HCT116 (cell line): ENCODE results near the gene LIPE. TPM values are rescaled to one million over a fixed set of nuclear protein-coding genes. Genes with fewer than 3 reads are reported as not detected.

ENCODE experiments used
- ATAC-seq: fragments of 200-7000 bp; cut with Tn5 transposase; 2 replicates; pipeline ENCODE4 v1.9.1; 2020; ENCODE audit warnings: mild to moderate bottlenecking, moderate library complexity
- BruUV-seq: library from RNA; stranded (reverse); fragments of 400-500 nt; replicated peaks from 2 replicates; lab custom pipeline; 2021; lab: Mats Ljungman, UMichigan
- CTCF ChIA-PET: fragments of 300-600 bp; sonication (Branson Sonifier 250); formaldehyde crosslinking; loops from one replicate; lab custom pipeline; 2021; ENCODE audit warnings: antibody characterized with exemption; lab: Charles Lee
- POLR2A ChIA-PET: fragments of 300-600, 350-600 bp; sonication (Branson Sonifier 250); formaldehyde crosslinking; loops from one replicate; lab custom pipeline; 2021; ENCODE audit warnings: antibody characterized with exemption; lab: Charles Lee
- RAD21 ChIA-PET, 2 experiments: fragments of 300-600 bp; sonication (Branson Sonifier 250); formaldehyde crosslinking; loops; one replicate each; lab custom pipeline; 2023; ENCODE audit warnings: low total read pairs in 2 of 2; ENCODE audit not compliant: uncharacterized antibody in 2 of 2, unreplicated experiment in 2 of 2, low non-redundant PET in 1 of 2; lab: Charles Lee
- DNase-seq: peaks from one replicate; pipeline ENCODE4 v3.0.0-alpha.2; 2010; ENCODE audit warnings: low read depth, low spot score
- H2AFZ ChIP-seq: fragments of 200-600 bp; shearing (Covaris generic), sonication (generic); 2 replicates; pipeline ENCODE4 v1.6.1; 2017; ENCODE audit warnings: low read depth, mixed run types, mixed read lengths, antibody characterized with exemption, low read length; ENCODE audit not compliant: poor library complexity, severe bottlenecking
- H3K27ac ChIP-seq: 2 replicates; pipeline ENCODE4 v1.5.1; 2012; ENCODE audit warnings: low read depth, low read length
- H3K27me3 ChIP-seq: fragments of 200-600 bp; sonication (generic); 2 replicates; pipeline ENCODE4 v1.6.1; 2016; ENCODE audit warnings: mixed run types, low read length, mixed read lengths; ENCODE audit not compliant: insufficient read depth
- H3K36me3 ChIP-seq, 2 experiments: fragments of 200-500 bp in 1 of 2; fragments of 200-600 bp in 1 of 2; sonication (Bioruptor generic) in 1 of 2; sonication (generic) in 1 of 2; 2 replicates each; pipeline versions ENCODE4 v1.5.1 to v1.6.1; 2014 to 2016; ENCODE audit warnings: low read length in 2 of 2, inconsistent platforms in 1 of 2, mixed read lengths in 1 of 2, mixed run types in 1 of 2; ENCODE audit not compliant: insufficient read depth in 2 of 2, control insufficient read depth in 1 of 2
- H3K4me1 ChIP-seq, 2 experiments: fragments of 200-600 bp in 1 of 2; sonication (generic) in 1 of 2; 2 replicates each; pipeline versions ENCODE4 v1.5.1 to v1.6.1; 2012 to 2017; ENCODE audit warnings: low read length in 2 of 2, inconsistent platforms in 1 of 2, mild to moderate bottlenecking in 1 of 2, mixed read lengths in 1 of 2, mixed run types in 1 of 2, moderate library complexity in 1 of 2; ENCODE audit not compliant: insufficient read depth in 2 of 2, control insufficient read depth in 1 of 2
- H3K4me2 ChIP-seq: fragments of 200-600 bp; sonication (generic); 2 replicates; pipeline ENCODE4 v1.6.1; 2017; ENCODE audit warnings: mixed run types, low read length, mixed read lengths
- H3K4me3 ChIP-seq, 2 experiments: fragments of 200-600 bp in 1 of 2; sonication (generic) in 1 of 2; replicated peaks in 1 of 2; 2 replicates each; pipeline ENCODE4 v1.5.1; 2011 to 2016; ENCODE audit warnings: low read length in 2 of 2, control low read depth in 1 of 2, low read depth in 1 of 2, mild to moderate bottlenecking in 1 of 2, mixed read lengths in 1 of 2, mixed run types in 1 of 2
- H3K79me2 ChIP-seq: fragments of 200-600 bp; sonication (generic); 2 replicates; pipeline ENCODE4 v1.6.1; 2017; ENCODE audit warnings: mild to moderate bottlenecking, mixed run types, low read length, moderate library complexity, mixed read lengths; ENCODE audit not compliant: insufficient read depth
- H3K9ac ChIP-seq: fragments of 200-600 bp; sonication (generic); 2 replicates; pipeline ENCODE4 v1.6.1; 2016; ENCODE audit warnings: low read length, mixed read lengths
- H3K9me2 ChIP-seq: fragments of 200-600 bp; sonication (generic), shearing (Covaris generic); 2 replicates; pipeline ENCODE4 v1.6.1; 2017; ENCODE audit warnings: mixed run types, mild to moderate bottlenecking, moderate library complexity; ENCODE audit not compliant: insufficient read depth
- H3K9me3 ChIP-seq, 2 experiments: fragments of 200-500 bp in 1 of 2; fragments of 200-600 bp in 1 of 2; sonication (Bioruptor generic) in 1 of 2; sonication (generic) in 1 of 2; 2 replicates each; pipeline ENCODE4 v1.6.1; 2014 to 2017; ENCODE audit warnings: low read length in 2 of 2, mixed read lengths in 2 of 2, inconsistent platforms in 1 of 2, low read depth in 1 of 2, mild to moderate bottlenecking in 1 of 2, mixed run types in 1 of 2, moderate library complexity in 1 of 2; ENCODE audit not compliant: control insufficient read depth in 1 of 2, insufficient read depth in 1 of 2
- H4K20me1 ChIP-seq: fragments of 200-600 bp; sonication (generic), shearing (Covaris generic); 2 replicates; pipeline ENCODE4 v1.6.1; 2017; ENCODE audit warnings: mixed run types, mild to moderate bottlenecking, moderate library complexity; ENCODE audit not compliant: insufficient read depth
- ATF3 ChIP-seq: IDR thresholded peaks from 2 replicates; pipeline ENCODE4 v1.6.1; 2012
- CTCF ChIP-seq, 3 experiments: fragments of 200-600 bp in 1 of 3; sonication (generic) in 1 of 3; IDR thresholded peaks in 2 of 3; conservative IDR thresholded peaks in 1 of 3; 2 replicates each; pipeline ENCODE4 v1.5.1; 2012 to 2017; ENCODE audit warnings: low read depth in 2 of 3, low read length in 2 of 3, antibody characterized with exemption in 1 of 3, borderline replicate concordance in 1 of 3, control low read depth in 1 of 3, mild to moderate bottlenecking in 1 of 3, mixed read lengths in 1 of 3, mixed run types in 1 of 3, moderate library complexity in 1 of 3; ENCODE audit not compliant: insufficient read depth in 1 of 3
- EGR1 ChIP-seq: IDR thresholded peaks from 2 replicates; pipeline ENCODE4 v1.6.1; 2012; ENCODE audit warnings: low read depth
- FOSL1 ChIP-seq: IDR thresholded peaks from 2 replicates; pipeline ENCODE4 v1.6.1; 2012; ENCODE audit warnings: low read depth
- MAX ChIP-seq: IDR thresholded peaks from 2 replicates; pipeline ENCODE4 v1.6.1; 2012
- SP1 ChIP-seq: IDR thresholded peaks from 2 replicates; pipeline ENCODE4 v1.6.1; 2012; ENCODE audit warnings: low read depth
- SRF ChIP-seq: IDR thresholded peaks from 2 replicates; pipeline ENCODE4 v1.6.1; 2012; ENCODE audit warnings: low read depth
- ZFX ChIP-seq: fragments of 450-650 bp; IDR thresholded peaks from 2 replicates; pipeline ENCODE4 v1.6.1; 2017
- ZNF274 ChIP-seq: fragments of 200-500 bp; sonication (Bioruptor generic); IDR thresholded peaks from 2 replicates; pipeline ENCODE4 v1.6.1; 2014; ENCODE audit warnings: mild to moderate bottlenecking, low read depth, low read length, inconsistent platforms
- intact Hi-C: fragments of 100-400 bp; cut with micrococcal nuclease; formaldehyde crosslinking; loops from 2 replicates; pipeline ENCODE4 v1.10.0; 2022
- total RNA-seq: library from RNA; stranded (reverse); gene quantifications from one replicate; pipeline ENCODE4 v1.2.1, GENCODE V29; 2021; ENCODE audit not compliant: unreplicated experiment

LIPE gene
- total RNA-seq, 1 experiment from 2014 or later: 11.3 TPM

GRCh38 chr19:42369433-42370067 lies 57.6 kb downstream of the LIPE start (continued):
- no peak for TF ChIP-seq CTCF (IDR thresholded peaks at IDR 0.05 in 2 of 3, conservative IDR thresholded peaks at IDR 0.05 in 1 of 3; ENCODE audit: borderline replicate concordance in 1 of 3, insufficient read depth in 1 of 3, low read depth in 2 of 3, low read length in 2 of 3)
- TF ChIP-seq, all 23 proteins: peak for 0

- no peaks in the 10 kb centered on the region for H3K79me2 ChIP-seq
- no peaks in the 10 kb centered on the region for H3K27me3 ChIP-seq
- H2AFZ ChIP-seq: no peak overlapping the region
- H3K4me1 ChIP-seq: no peaks in the 10 kb centered on the region
- ChIA-PET POLR2A (no interaction called here), RAD21 (no interaction called here), CTCF (no interaction called here)
- no peaks in the 10 kb centered on the region for H4K20me1 ChIP-seq
- DNase-seq (no peak), ATAC-seq (no peak)
- H3K36me3 ChIP-seq: peaks cover 0 to 8% of the 10 kb centered on the region in 2 experiments; a peak in 2 of 4 replicates
- TF ChIP-seq ZFX (no peak), MAX (no peak), EGR1 (no peak), ATF3 (no peak), ZNF274 (no peak), FOSL1 (no peak), SP1 (no peak), SRF (no peak)
- no peak overlapping the region for H3K9ac ChIP-seq
- BruUV-seq: no TSS peak
- no peaks in the 10 kb centered on the region for H3K9me2 ChIP-seq
- no peak overlapping the region for H3K27ac ChIP-seq
- H3K4me3 ChIP-seq: no peak overlapping the region
- intact Hi-C loops: no loop called here
- peaks cover 7 to 8% of the 10 kb centered on the region in 2 experiments; a peak in 2 of 4 replicates for H3K9me3 ChIP-seq
- H3K4me2 ChIP-seq: no peak overlapping the region
Observed at GRCh38 chr19:42368765-42369164, 58.4 kb downstream of the LIPE start.
